Epidermal melanocyte (primary cell): Measurements from ENCODE around the gene RFTN1.

Experiments
- DNase-seq: peaks from one replicate; pipeline ENCODE4 v3.0.0; 2011; ENCODE audit warnings: low spot score; ENCODE audit not compliant: insufficient read length

Gene RFTN1

GRCh38 chr3:16286161-16286560 is 227.3 kb downstream of the RFTN1 start:
- DNase-seq = no peak

- DNase-seq = no peak
These were observed 228.9 kb downstream of the RFTN1 start for GRCh38 chr3:16284633-16285032.

- DNase-seq = no peak
These were observed 232.8 kb downstream of the RFTN1 start for GRCh38 chr3:16280671-16281070.

- DNase-seq = no peak
These were observed 234.3 kb downstream of the RFTN1 start for GRCh38 chr3:16279010-16279801.

GRCh38 chr3:16277471-16277870 is 236.0 kb downstream of the RFTN1 start:
- no peak for DNase-seq

GRCh38 chr3:16273867-16274266 is 239.6 kb downstream of the RFTN1 start:
- no peak for DNase-seq

GRCh38 chr3:16272588-16272987 is 240.9 kb downstream of the RFTN1 start:
- no peak for DNase-seq

- DNase-seq = no peak
These were observed 242.6 kb downstream of the RFTN1 start for GRCh38 chr3:16270855-16271254.

- DNase-seq = no peak
These were observed 246.8 kb downstream of the RFTN1 start for GRCh38 chr3:16266714-16267113.
